Heart left ventricle (tissue), 13 donors: Measurements from ENCODE around the gene HEMGN.

Experiments used
- CTCF ChIP-seq, 12 donors: fragments of 200-600 bp; sonication (generic) in 4 of 12; IDR thresholded peaks; one replicate each; pipeline versions ENCODE4 v1.5.0 to v1.8.0; 2018 to 2022; ENCODE audit warnings: antibody characterized with exemption in 12 of 12, mild to moderate bottlenecking in 5 of 12
- POLR2A ChIP-seq, 2 donors: fragments of 450-650 bp; IDR thresholded peaks; one replicate each; pipeline ENCODE4 v1.6.1; 2017; ENCODE audit warnings: antibody characterized with exemption in 2 of 2, mild to moderate bottlenecking in 2 of 2, moderate library complexity in 2 of 2
- donor health status: ischemic (EF 13 %, LVEDD 7.1; RV severe dilation, severe dysfunction).
- donor health status: DM: no; HTN: yes; CAD: no.
- donor health status: DM: no; HTN: no; CAD: no.
- donor health status: ischemic (EF 25% LVEDD 6.9; RV normal size, moderate dysfunction).
- donor health status: ischemic (EF 25% LVEDD 5.7; RV mildly dilated, moderate dysfunction).
- donor health status: ischemic (EF 35%, LVEDD 5.7; RV mildly dilated, moderate dysfunction).
- donor health status: nonischemic (EF 11% LVEDD 7.7; RV severe dilation, severe dysfunction).
- donor health status: DM: yes; HTN: yes; CAD: no.
- donor health status: PGD.
- donor health status: ischemic (EF 29% LVEDD 5.4; RV normal size, mild dysfunction).
- donor health status: nonischemic (EF 23%, LVEDD 6.1; RV moderate dilation, normal function).

- no peak for TF ChIP-seq CTCF (IDR thresholded peaks at IDR 0.05)
- no peak for TF ChIP-seq POLR2A (IDR thresholded peaks at IDR 0.05)
Measured at GRCh38 chr9:97980918-97981845, 43.2 kb upstream of the HEMGN start.
